HG03045 (cell line): ENCODE data around the gene CTXN1.
A peak's percentile ranks its signal among the peaks of the same experiment; 100 is the strongest.
"Not testable (repeated sequence)": the region's sequence is repeated elsewhere in the genome, so short reads cannot be mapped to it uniquely, and the experiment has no call there.

Experiments used
- ATAC-seq: cut with Tn5 transposase; IDR thresholded peaks from one replicate; pipeline ENCODE4 v1.9.1; 2021; ENCODE audit warnings: mild to moderate bottlenecking, moderate library complexity; ENCODE audit not compliant: unreplicated experiment

The CTXN1 gene

GRCh38 chr19:7947939-7948338 lies 22.0 kb upstream of the CTXN1 start:
- no peak for ATAC-seq

GRCh38 chr19:7944177-7944761 lies 18.3 kb upstream of the CTXN1 start:
- no peak for ATAC-seq

- peak; percentile 97 for ATAC-seq
Measured at GRCh38 chr19:7943444-7944176, 17.7 kb upstream of the CTXN1 start, which contains the start of gene TIMM44. Gene TIMM44, minus strand, starts transcription at chr19:7943666. Its CDS starts 15 bp downstream, at chr19:7943651.

GRCh38 chr19:7942981-7943443 lies 17.1 kb upstream of the CTXN1 start:
- ATAC-seq = no peak

GRCh38 chr19:7941895-7942596 lies 16.1 kb upstream of the CTXN1 start:
- ATAC-seq = no peak

GRCh38 chr19:7940841-7941240 lies 14.9 kb upstream of the CTXN1 start:
- ATAC-seq = no peak

- no peak for ATAC-seq
Measured at GRCh38 chr19:7934766-7935165, 8.8 kb upstream of the CTXN1 start.

GRCh38 chr19:7933828-7934725 lies 8.1 kb upstream of the CTXN1 start:
- ATAC-seq = no peak

GRCh38 chr19:7933411-7933810 lies 7.5 kb upstream of the CTXN1 start:
- no peak for ATAC-seq

GRCh38 chr19:7932930-7933300 lies 7.0 kb upstream of the CTXN1 start:
- no peak for ATAC-seq

- ATAC-seq = no peak
Measured at GRCh38 chr19:7932276-7932929, 6.5 kb upstream of the CTXN1 start.

GRCh38 chr19:7931221-7932061 lies 5.5 kb upstream of the CTXN1 start:
- no peak for ATAC-seq

GRCh38 chr19:7930765-7931164 lies 4.8 kb upstream of the CTXN1 start:
- ATAC-seq = no peak

GRCh38 chr19:7930030-7930429 lies 4.1 kb upstream of the CTXN1 start:
- ATAC-seq = not testable (repeated sequence)

- ATAC-seq = no peak
Measured at GRCh38 chr19:7928741-7929701, 3.1 kb upstream of the CTXN1 start.

- no peak for ATAC-seq
Measured at GRCh38 chr19:7928334-7928706, 2.4 kb upstream of the CTXN1 start.

GRCh38 chr19:7927605-7928333 lies 1.8 kb upstream of the CTXN1 start:
- ATAC-seq = no peak
